GM19239 (cell line): ENCODE measurements around the gene NKX6-2.

Source experiments
- DNase-seq: peaks from one replicate; pipeline ENCODE4 v3.0.0; 2011; ENCODE audit warnings: low spot score; ENCODE audit not compliant: insufficient read length
- FAIRE-seq: peaks from 2 replicates; lab custom pipeline; 2011; peaks lifted over from hg19 to GRCh38; lab: Jason Lieb, UNC

NKX6-2 gene

GRCh38 chr10:132813560-132814468, 27.9 kb upstream of the NKX6-2 start:
- DNase-seq (no peak), FAIRE-seq (no peak)

GRCh38 chr10:132813001-132813401, 27.1 kb upstream of the NKX6-2 start:
- no peak for FAIRE-seq
- no peak for DNase-seq

- FAIRE-seq (no peak), DNase-seq (no peak)
These were observed 26.6 kb upstream of the NKX6-2 start for GRCh38 chr10:132812520-132812919.

- FAIRE-seq (no peak), DNase-seq (no peak)
These were observed 26.0 kb upstream of the NKX6-2 start for GRCh38 chr10:132811891-132812481.

GRCh38 chr10:132810807-132811700, 25.1 kb upstream of the NKX6-2 start:
- no peak for FAIRE-seq

GRCh38 chr10:132810141-132810806, 24.3 kb upstream of the NKX6-2 start:
- DNase-seq = no peak
- no peak for FAIRE-seq

More at GRCh38 chr10:132810807-132811700, 25.1 kb upstream of the NKX6-2 start:
- DNase-seq = no peak

GRCh38 chr10:132809232-132810140, 23.5 kb upstream of the NKX6-2 start:
- no peak for FAIRE-seq

GRCh38 chr10:132808383-132809231, 22.7 kb upstream of the NKX6-2 start:
- DNase-seq (no peak), FAIRE-seq (no peak)

More at GRCh38 chr10:132809232-132810140, 23.5 kb upstream of the NKX6-2 start:
- DNase-seq = no peak

- no peak for DNase-seq
These were observed 21.7 kb upstream of the NKX6-2 start for GRCh38 chr10:132807621-132808049.

GRCh38 chr10:132806561-132807003, 20.6 kb upstream of the NKX6-2 start:
- FAIRE-seq = no peak

More at GRCh38 chr10:132807621-132808049, 21.7 kb upstream of the NKX6-2 start:
- no peak for FAIRE-seq

GRCh38 chr10:132806110-132806509, 20.2 kb upstream of the NKX6-2 start:
- DNase-seq (no peak), FAIRE-seq (no peak)

More at GRCh38 chr10:132806561-132807003, 20.6 kb upstream of the NKX6-2 start:
- DNase-seq = no peak

GRCh38 chr10:132805599-132805998, 19.7 kb upstream of the NKX6-2 start:
- FAIRE-seq (no peak), DNase-seq (no peak)

GRCh38 chr10:132804785-132805426, 19.0 kb upstream of the NKX6-2 start:
- DNase-seq (no peak), FAIRE-seq (no peak)

GRCh38 chr10:132804287-132804686, 18.3 kb upstream of the NKX6-2 start:
- FAIRE-seq (no peak), DNase-seq (no peak)

GRCh38 chr10:132803416-132804210, 17.7 kb upstream of the NKX6-2 start:
- FAIRE-seq (no peak), DNase-seq (no peak)

- DNase-seq (no peak), FAIRE-seq (no peak)
These were observed 16.9 kb upstream of the NKX6-2 start for GRCh38 chr10:132802694-132803320.
